ENCODE results near the gene DHCR24.

Gene DHCR24

GRCh38 chr1:54808443-54809207 is 78.4 kb downstream of the DHCR24 start:
- no peak for DNase-seq (ENCODE audit: extremely low read depth, low read depth)
- TF ChIP-seq, protein P1, sequence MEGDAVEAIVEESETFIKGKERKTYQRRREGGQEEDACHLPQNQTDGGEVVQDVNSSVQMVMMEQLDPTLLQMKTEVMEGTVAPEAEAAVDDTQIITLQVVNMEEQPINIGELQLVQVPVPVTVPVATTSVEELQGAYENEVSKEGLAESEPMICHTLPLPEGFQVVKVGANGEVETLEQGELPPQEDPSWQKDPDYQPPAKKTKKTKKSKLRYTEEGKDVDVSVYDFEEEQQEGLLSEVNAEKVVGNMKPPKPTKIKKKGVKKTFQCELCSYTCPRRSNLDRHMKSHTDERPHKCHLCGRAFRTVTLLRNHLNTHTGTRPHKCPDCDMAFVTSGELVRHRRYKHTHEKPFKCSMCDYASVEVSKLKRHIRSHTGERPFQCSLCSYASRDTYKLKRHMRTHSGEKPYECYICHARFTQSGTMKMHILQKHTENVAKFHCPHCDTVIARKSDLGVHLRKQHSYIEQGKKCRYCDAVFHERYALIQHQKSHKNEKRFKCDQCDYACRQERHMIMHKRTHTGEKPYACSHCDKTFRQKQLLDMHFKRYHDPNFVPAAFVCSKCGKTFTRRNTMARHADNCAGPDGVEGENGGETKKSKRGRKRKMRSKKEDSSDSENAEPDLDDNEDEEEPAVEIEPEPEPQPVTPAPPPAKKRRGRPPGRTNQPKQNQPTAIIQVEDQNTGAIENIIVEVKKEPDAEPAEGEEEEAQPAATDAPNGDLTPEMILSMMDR (IDR thresholded peaks at IDR 0.05; ENCODE audit: low read depth, low read length), result no peak; the same call in 1 of the 2 replicates

- DNase-seq (ENCODE audit: extremely low read depth, low read depth), result no peak
- TF ChIP-seq, protein P1 (IDR thresholded peaks at IDR 0.05; ENCODE audit: low read depth, low read length), result no peak
Measured at GRCh38 chr1:54807756-54808155, 79.2 kb downstream of the DHCR24 start.

GRCh38 chr1:54806931-54807611 is 79.9 kb downstream of the DHCR24 start:
- no peak for DNase-seq (ENCODE audit: extremely low read depth, low read depth)
- TF ChIP-seq, protein P1 (IDR thresholded peaks at IDR 0.05; ENCODE audit: low read depth, low read length), result no peak

- TF ChIP-seq, protein P1 (IDR thresholded peaks at IDR 0.05; ENCODE audit: low read depth, low read length), result no peak
- no peak for DNase-seq (ENCODE audit: extremely low read depth, low read depth)
Measured at GRCh38 chr1:54805981-54806381, 81.0 kb downstream of the DHCR24 start.

- TF ChIP-seq, protein P1 (IDR thresholded peaks at IDR 0.05; ENCODE audit: low read depth, low read length), result no peak
- DNase-seq (ENCODE audit: extremely low read depth, low read depth), result no peak
Measured at GRCh38 chr1:54805466-54805865, 81.5 kb downstream of the DHCR24 start.

GRCh38 chr1:54804471-54805132 is 82.4 kb downstream of the DHCR24 start:
- no peak for DNase-seq (ENCODE audit: extremely low read depth, low read depth)

More at GRCh38 chr1:54804471-54805132, 82.4 kb downstream of the DHCR24 start:
- TF ChIP-seq, protein P1 (IDR thresholded peaks at IDR 0.05; ENCODE audit: low read depth, low read length), result no peak
